HUDEP-2 (cell line): ENCODE measurements around the gene TBC1D16.

Experiments
- DNase-seq, 76 experiments: peaks; one replicate each; lab custom pipeline; 2025; ENCODE audit not compliant: unreplicated experiment in 76 of 76; lab: John Stamatoyannopoulos, UW

TBC1D16 gene

GRCh38 chr17:79930877-79931816, 104.5 kb downstream of the TBC1D16 start:
- peak in 5 of 76 experiments; percentile 7 to 25 (median 22) for DNase-seq

GRCh38 chr17:79930062-79930876, 105.4 kb downstream of the TBC1D16 start:
- peak in 3 of 76 experiments; percentile 5 to 17 (median 13) for DNase-seq

GRCh38 chr17:79929257-79930061, 106.2 kb downstream of the TBC1D16 start:
- peak in 2 of 76 experiments; percentile 6 to 31 for DNase-seq

GRCh38 chr17:79928502-79929256, 107.0 kb downstream of the TBC1D16 start:
- no peak for DNase-seq

GRCh38 chr17:79927688-79928501, 107.8 kb downstream of the TBC1D16 start:
- peak in 10 of 76 experiments; percentile 6 to 41 (median 25) for DNase-seq

GRCh38 chr17:79927136-79927661, 108.5 kb downstream of the TBC1D16 start:
- peak in 3 of 76 experiments; percentile 26 to 39 (median 33) for DNase-seq

GRCh38 chr17:79926605-79927135, 109.0 kb downstream of the TBC1D16 start:
- DNase-seq: peak in 3 of 76 experiments; percentile 13 to 47 (median 44)

GRCh38 chr17:79926142-79926604, 109.5 kb downstream of the TBC1D16 start:
- peak in 67 of 76 experiments; percentile 25 to 87 (median 61) for DNase-seq

- peak in 75 of 76 experiments; percentile 59 to 98 (median 93) for DNase-seq
Observed at GRCh38 chr17:79925242-79925957, 110.3 kb downstream of the TBC1D16 start.

- peak in 6 of 76 experiments; percentile 40 to 89 (median 62) for DNase-seq
Observed at GRCh38 chr17:79924639-79924976, 111.1 kb downstream of the TBC1D16 start.

GRCh38 chr17:79923974-79924638, 111.6 kb downstream of the TBC1D16 start:
- DNase-seq: peak in 74 of 76 experiments; percentile 32 to 98 (median 90)

- DNase-seq: peak in 2 of 76 experiments; percentile 23 to 55
Observed at GRCh38 chr17:79922798-79923197, 112.9 kb downstream of the TBC1D16 start.

GRCh38 chr17:79922116-79922601, 113.5 kb downstream of the TBC1D16 start:
- DNase-seq: peak in 54 of 76 experiments; percentile 13 to 80 (median 54)

- peak in 2 of 76 experiments; percentile 17 to 24 for DNase-seq
Observed at GRCh38 chr17:79921411-79922115, 114.1 kb downstream of the TBC1D16 start.

- no peak for DNase-seq
Observed at GRCh38 chr17:79920751-79921410, 114.8 kb downstream of the TBC1D16 start.
